ENCODE results near the gene TRABD2A.

- no peak for TF ChIP-seq POLR2A (IDR thresholded peaks at IDR 0.05)
- TF ChIP-seq, protein P1, sequence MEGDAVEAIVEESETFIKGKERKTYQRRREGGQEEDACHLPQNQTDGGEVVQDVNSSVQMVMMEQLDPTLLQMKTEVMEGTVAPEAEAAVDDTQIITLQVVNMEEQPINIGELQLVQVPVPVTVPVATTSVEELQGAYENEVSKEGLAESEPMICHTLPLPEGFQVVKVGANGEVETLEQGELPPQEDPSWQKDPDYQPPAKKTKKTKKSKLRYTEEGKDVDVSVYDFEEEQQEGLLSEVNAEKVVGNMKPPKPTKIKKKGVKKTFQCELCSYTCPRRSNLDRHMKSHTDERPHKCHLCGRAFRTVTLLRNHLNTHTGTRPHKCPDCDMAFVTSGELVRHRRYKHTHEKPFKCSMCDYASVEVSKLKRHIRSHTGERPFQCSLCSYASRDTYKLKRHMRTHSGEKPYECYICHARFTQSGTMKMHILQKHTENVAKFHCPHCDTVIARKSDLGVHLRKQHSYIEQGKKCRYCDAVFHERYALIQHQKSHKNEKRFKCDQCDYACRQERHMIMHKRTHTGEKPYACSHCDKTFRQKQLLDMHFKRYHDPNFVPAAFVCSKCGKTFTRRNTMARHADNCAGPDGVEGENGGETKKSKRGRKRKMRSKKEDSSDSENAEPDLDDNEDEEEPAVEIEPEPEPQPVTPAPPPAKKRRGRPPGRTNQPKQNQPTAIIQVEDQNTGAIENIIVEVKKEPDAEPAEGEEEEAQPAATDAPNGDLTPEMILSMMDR (IDR thresholded peaks at IDR 0.05): no peak
Measured at GRCh38 chr2:84904151-84904550, 23.3 kb upstream of the TRABD2A start.

All from breast epithelium (tissue), 3 donors.